Measurements from ENCODE around the gene G6PC1. TPM values are rescaled to one million over a fixed set of nuclear protein-coding genes. Genes with fewer than 3 reads are reported as not detected.

G6PC1 gene
- total RNA-seq, 1 experiment from 2014 or later: not detected

- ChIA-PET CTCF (no interaction called here), POLR2A (no interaction called here)
- Mint-ChIP-seq H3K36me3 (peaks cover 12% of the 10 kb centered on the region), H3K4me3 (no peak overlapping the region), H3K27ac (no peak overlapping the region), H3K27me3 (ENCODE audit: low read depth) (peaks cover 9% of the 10 kb centered on the region), H3K9me3 (peaks cover 27% of the 10 kb centered on the region), H3K4me1 (peaks cover 18% of the 10 kb centered on the region)
- DNase-seq (ENCODE audit: low spot score) (no peak), ATAC-seq (no peak)
- TF ChIP-seq FOXK1 (CRISPR knock-in tag; IDR thresholded peaks at IDR 0.05) (no peak), ATF6 (CRISPR knock-in tag; IDR thresholded peaks at IDR 0.05) (no peak), IRF2 (CRISPR knock-in tag; IDR thresholded peaks at IDR 0.05; ENCODE audit: borderline replicate concordance, low read depth) (no peak), USF1 (CRISPR knock-in tag; IDR thresholded peaks at IDR 0.05) (no peak), ZNF232 (CRISPR knock-in tag; IDR thresholded peaks at IDR 0.05) (no peak), ATF2 (CRISPR knock-in tag; IDR thresholded peaks at IDR 0.05; ENCODE audit: borderline replicate concordance, low read depth) (no peak)
Measured at GRCh38 chr17:42868338-42868737, 32.3 kb upstream of the G6PC1 start.

- CTCF ChIA-PET: no interaction called here
- no peak for TF ChIP-seq PRRX2 (CRISPR knock-in tag; IDR thresholded peaks at IDR 0.05)
- TF ChIP-seq IRF2 (CRISPR knock-in tag; IDR thresholded peaks at IDR 0.05; ENCODE audit: borderline replicate concordance, low read depth): no peak
- no peak for TF ChIP-seq ZMAT4 (CRISPR knock-in tag; IDR thresholded peaks at IDR 0.05)
- no peak for TF ChIP-seq ZNF263 (CRISPR knock-in tag; IDR thresholded peaks at IDR 0.05; ENCODE audit: low read depth)
- no peak for TF ChIP-seq NFATC4 (CRISPR knock-in tag; IDR thresholded peaks at IDR 0.05)
- TF ChIP-seq KAT7 (CRISPR knock-in tag; IDR thresholded peaks at IDR 0.05; ENCODE audit: borderline replicate concordance): no peak
- TF ChIP-seq ZNF317 (CRISPR knock-in tag; IDR thresholded peaks at IDR 0.05; ENCODE audit: borderline replicate concordance, low read depth): no peak
- no peak for TF ChIP-seq ESRRA (CRISPR knock-in tag; IDR thresholded peaks at IDR 0.05; ENCODE audit: borderline replicate concordance)
- TF ChIP-seq ZNF425 (CRISPR knock-in tag; conservative IDR thresholded peaks at IDR 0.05): no peak
- TF ChIP-seq MYBL2 (CRISPR knock-in tag; IDR thresholded peaks at IDR 0.05): no peak
- no peak for TF ChIP-seq TP53 (CRISPR knock-in tag; IDR thresholded peaks at IDR 0.05)
- TF ChIP-seq ATF3 (CRISPR knock-in tag; conservative IDR thresholded peaks at IDR 0.05): no peak
- no peak for TF ChIP-seq USF1 (CRISPR knock-in tag; IDR thresholded peaks at IDR 0.05)
- TF ChIP-seq ETV6 (CRISPR knock-in tag; IDR thresholded peaks at IDR 0.05): no peak
- no peak for TF ChIP-seq ATF2 (CRISPR knock-in tag; IDR thresholded peaks at IDR 0.05; ENCODE audit: borderline replicate concordance, low read depth)
- no peak for TF ChIP-seq MAX (CRISPR knock-in tag; IDR thresholded peaks at IDR 0.05)
- no peak for TF ChIP-seq OVOL2 (CRISPR knock-in tag; IDR thresholded peaks at IDR 0.05; ENCODE audit: borderline replicate concordance)
- no peak for TF ChIP-seq GABPB1 (CRISPR knock-in tag; IDR thresholded peaks at IDR 0.05)
- TF ChIP-seq ZNF281 (CRISPR knock-in tag; IDR thresholded peaks at IDR 0.05): no peak
Measured at GRCh38 chr17:42871647-42872046, 29.0 kb upstream of the G6PC1 start.

More at GRCh38 chr17:42871647-42872046, 29.0 kb upstream of the G6PC1 start:
- POLR2A ChIA-PET: no interaction called here
- Mint-ChIP-seq H3K27ac (no peak overlapping the region), H3K4me3 (no peak overlapping the region), H3K9me3 (peaks cover 27% of the 10 kb centered on the region), H3K36me3 (peaks cover 12% of the 10 kb centered on the region), H3K27me3 (ENCODE audit: low read depth) (peaks cover 10% of the 10 kb centered on the region), H3K4me1 (peaks cover 5% of the 10 kb centered on the region)
- DNase-seq (ENCODE audit: low spot score) (no peak), ATAC-seq (no peak)
